Measurements from ENCODE around the gene GPR132.

Gene GPR132

GRCh38 chr14:105030194-105030593 is 35.0 kb downstream of the GPR132 start:
- TF ChIP-seq TEAD4 (IDR thresholded peaks at IDR 0.05) (no peak), NFIC (IDR thresholded peaks at IDR 0.05) (no peak), EP300 (IDR thresholded peaks at IDR 0.05; ENCODE audit: borderline replicate concordance) (no peak), CREB1 (IDR thresholded peaks at IDR 0.05; ENCODE audit: low read depth) (no peak), TCF12 (IDR thresholded peaks at IDR 0.05; ENCODE audit: low read depth) (no peak), YY1 (IDR thresholded peaks at IDR 0.05; ENCODE audit: low read depth) (no peak), CEBPB (IDR thresholded peaks at IDR 0.05) (no peak), FOXM1 (IDR thresholded peaks at IDR 0.05; ENCODE audit: borderline replicate concordance, low read depth) (no peak)
- TF ChIP-seq, protein P1, sequence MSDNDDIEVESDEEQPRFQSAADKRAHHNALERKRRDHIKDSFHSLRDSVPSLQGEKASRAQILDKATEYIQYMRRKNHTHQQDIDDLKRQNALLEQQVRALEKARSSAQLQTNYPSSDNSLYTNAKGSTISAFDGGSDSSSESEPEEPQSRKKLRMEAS (IDR thresholded peaks at IDR 0.05): no peak
- TF ChIP-seq, protein P2, sequence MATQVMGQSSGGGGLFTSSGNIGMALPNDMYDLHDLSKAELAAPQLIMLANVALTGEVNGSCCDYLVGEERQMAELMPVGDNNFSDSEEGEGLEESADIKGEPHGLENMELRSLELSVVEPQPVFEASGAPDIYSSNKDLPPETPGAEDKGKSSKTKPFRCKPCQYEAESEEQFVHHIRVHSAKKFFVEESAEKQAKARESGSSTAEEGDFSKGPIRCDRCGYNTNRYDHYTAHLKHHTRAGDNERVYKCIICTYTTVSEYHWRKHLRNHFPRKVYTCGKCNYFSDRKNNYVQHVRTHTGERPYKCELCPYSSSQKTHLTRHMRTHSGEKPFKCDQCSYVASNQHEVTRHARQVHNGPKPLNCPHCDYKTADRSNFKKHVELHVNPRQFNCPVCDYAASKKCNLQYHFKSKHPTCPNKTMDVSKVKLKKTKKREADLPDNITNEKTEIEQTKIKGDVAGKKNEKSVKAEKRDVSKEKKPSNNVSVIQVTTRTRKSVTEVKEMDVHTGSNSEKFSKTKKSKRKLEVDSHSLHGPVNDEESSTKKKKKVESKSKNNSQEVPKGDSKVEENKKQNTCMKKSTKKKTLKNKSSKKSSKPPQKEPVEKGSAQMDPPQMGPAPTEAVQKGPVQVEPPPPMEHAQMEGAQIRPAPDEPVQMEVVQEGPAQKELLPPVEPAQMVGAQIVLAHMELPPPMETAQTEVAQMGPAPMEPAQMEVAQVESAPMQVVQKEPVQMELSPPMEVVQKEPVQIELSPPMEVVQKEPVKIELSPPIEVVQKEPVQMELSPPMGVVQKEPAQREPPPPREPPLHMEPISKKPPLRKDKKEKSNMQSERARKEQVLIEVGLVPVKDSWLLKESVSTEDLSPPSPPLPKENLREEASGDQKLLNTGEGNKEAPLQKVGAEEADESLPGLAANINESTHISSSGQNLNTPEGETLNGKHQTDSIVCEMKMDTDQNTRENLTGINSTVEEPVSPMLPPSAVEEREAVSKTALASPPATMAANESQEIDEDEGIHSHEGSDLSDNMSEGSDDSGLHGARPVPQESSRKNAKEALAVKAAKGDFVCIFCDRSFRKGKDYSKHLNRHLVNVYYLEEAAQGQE (IDR thresholded peaks at IDR 0.05; ENCODE audit: low read depth): no peak

- TF ChIP-seq YY1 (IDR thresholded peaks at IDR 0.05; ENCODE audit: low read depth): no peak
- TF ChIP-seq ZBTB7A (IDR thresholded peaks at IDR 0.05; ENCODE audit: low read depth): no peak
- TF ChIP-seq EGR1 (IDR thresholded peaks at IDR 0.05): no peak
Measured at GRCh38 chr14:105029402-105029801, 35.8 kb downstream of the GPR132 start.

DNA sequence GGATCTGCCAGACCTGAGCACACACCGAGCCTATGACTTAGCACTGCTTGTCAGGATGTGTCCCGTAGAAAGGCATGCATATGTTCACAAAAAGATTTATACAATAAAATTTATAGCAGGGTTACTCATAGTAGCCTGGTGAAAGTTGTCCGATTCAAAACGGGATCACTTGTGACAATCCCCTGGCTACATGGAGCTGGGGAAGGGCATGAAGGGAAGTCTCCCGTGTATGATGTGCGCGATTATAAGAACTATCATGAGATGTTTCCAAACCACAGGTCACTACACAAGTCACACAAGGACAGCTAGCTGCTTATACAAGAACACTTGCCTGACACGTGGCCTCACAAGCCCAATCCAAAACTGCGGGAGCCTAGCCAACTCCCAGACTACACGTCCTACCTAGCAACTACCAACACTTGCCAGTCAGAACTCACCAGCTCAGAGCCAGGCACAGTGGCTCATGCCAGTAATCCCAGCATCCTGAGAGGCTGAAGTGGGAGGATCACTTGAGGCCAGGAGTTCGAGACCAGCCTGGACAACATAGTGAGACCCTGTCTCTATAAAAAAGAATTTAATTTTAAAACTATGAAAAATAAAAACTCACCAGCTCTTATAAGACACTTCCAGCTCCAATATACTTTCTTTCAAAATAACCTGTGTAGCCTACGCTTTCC is 36.8 kb downstream of the GPR132 start:
- TF ChIP-seq NFIC (IDR thresholded peaks at IDR 0.05): no peak
- TF ChIP-seq TAF1 (IDR thresholded peaks at IDR 0.05; ENCODE audit: low read depth): no peak
- no peak for TF ChIP-seq EP300 (IDR thresholded peaks at IDR 0.05; ENCODE audit: borderline replicate concordance)
- no peak for TF ChIP-seq RAD21 (IDR thresholded peaks at IDR 0.05; ENCODE audit: low read depth)
- TF ChIP-seq YY1 (IDR thresholded peaks at IDR 0.05; ENCODE audit: low read depth): no peak
- no peak for TF ChIP-seq EGR1 (IDR thresholded peaks at IDR 0.05)
- no peak for TF ChIP-seq CEBPB (IDR thresholded peaks at IDR 0.05)
- TF ChIP-seq, protein P2 (IDR thresholded peaks at IDR 0.05; ENCODE audit: low read depth): no peak
- no peak for TF ChIP-seq TEAD4 (IDR thresholded peaks at IDR 0.05)
- TF ChIP-seq, protein P1 (IDR thresholded peaks at IDR 0.05): no peak

- TF ChIP-seq EGR1 (IDR thresholded peaks at IDR 0.05) (no peak), TAF1 (IDR thresholded peaks at IDR 0.05; ENCODE audit: low read depth) (no peak), NFIC (IDR thresholded peaks at IDR 0.05) (no peak), ZBTB7A (IDR thresholded peaks at IDR 0.05; ENCODE audit: low read depth) (no peak)
- TF ChIP-seq, protein P2 (IDR thresholded peaks at IDR 0.05; ENCODE audit: low read depth): no peak
Measured at GRCh38 chr14:105026802-105027563, 38.2 kb downstream of the GPR132 start.

DNA sequence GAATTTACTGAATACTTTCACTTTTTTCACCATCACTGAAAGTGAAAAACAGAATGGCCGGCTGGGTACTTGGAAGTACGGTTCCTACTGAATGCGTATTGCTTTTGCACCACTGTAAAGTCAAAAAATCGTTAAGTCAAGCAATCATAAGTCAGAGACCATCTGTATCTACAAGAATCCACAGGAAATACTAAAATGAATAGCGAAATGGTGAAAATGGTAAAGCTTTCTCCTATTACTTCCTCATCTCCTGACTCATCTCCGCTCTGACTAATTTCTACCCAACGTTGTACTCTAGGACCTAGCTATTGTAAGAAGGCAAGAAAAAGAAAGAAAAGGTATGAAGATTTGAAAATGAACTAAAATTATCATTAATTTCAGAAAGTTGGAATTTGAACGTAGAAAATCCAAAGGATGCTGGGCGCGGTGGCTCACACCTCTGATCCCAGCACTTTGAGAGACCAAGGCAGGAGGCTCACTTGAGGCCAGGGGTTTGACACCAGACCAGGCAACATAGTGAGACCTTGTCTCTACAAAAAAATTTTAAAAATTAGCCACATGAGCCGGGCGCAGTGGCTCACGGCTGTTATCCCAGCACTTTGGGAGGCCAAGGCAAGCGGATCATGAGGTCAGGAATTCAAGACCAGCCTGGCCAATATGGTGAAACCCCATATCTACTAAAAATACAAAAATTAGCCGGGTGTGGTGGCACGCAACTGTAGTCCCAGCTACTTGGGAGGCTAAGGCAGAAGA is 39.0 kb downstream of the GPR132 start:
- TF ChIP-seq FOXM1 (IDR thresholded peaks at IDR 0.05; ENCODE audit: borderline replicate concordance, low read depth): no peak
- TF ChIP-seq YY1 (IDR thresholded peaks at IDR 0.05; ENCODE audit: low read depth): no peak
- TF ChIP-seq, protein P3, sequence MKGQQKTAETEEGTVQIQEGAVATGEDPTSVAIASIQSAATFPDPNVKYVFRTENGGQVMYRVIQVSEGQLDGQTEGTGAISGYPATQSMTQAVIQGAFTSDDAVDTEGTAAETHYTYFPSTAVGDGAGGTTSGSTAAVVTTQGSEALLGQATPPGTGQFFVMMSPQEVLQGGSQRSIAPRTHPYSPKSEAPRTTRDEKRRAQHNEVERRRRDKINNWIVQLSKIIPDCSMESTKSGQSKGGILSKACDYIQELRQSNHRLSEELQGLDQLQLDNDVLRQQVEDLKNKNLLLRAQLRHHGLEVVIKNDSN (IDR thresholded peaks at IDR 0.05): no peak
- TF ChIP-seq, protein P1 (IDR thresholded peaks at IDR 0.05): no peak
- TF ChIP-seq ZBTB7A (IDR thresholded peaks at IDR 0.05; ENCODE audit: low read depth): no peak
- no peak for TF ChIP-seq EP300 (IDR thresholded peaks at IDR 0.05; ENCODE audit: borderline replicate concordance)
- TF ChIP-seq TEAD4 (IDR thresholded peaks at IDR 0.05): no peak
- TF ChIP-seq CREB1 (IDR thresholded peaks at IDR 0.05; ENCODE audit: low read depth): no peak
- TF ChIP-seq, protein P2 (IDR thresholded peaks at IDR 0.05; ENCODE audit: low read depth): no peak
- TF ChIP-seq CEBPB (IDR thresholded peaks at IDR 0.05): no peak
- no peak for TF ChIP-seq RAD21 (IDR thresholded peaks at IDR 0.05; ENCODE audit: low read depth)
- TF ChIP-seq EGR1 (IDR thresholded peaks at IDR 0.05): no peak
- TF ChIP-seq NFIC (IDR thresholded peaks at IDR 0.05): no peak
- TF ChIP-seq TCF12 (IDR thresholded peaks at IDR 0.05; ENCODE audit: low read depth): no peak
